ENCODE data around the gene AGAP5. TPM values are rescaled to one million over a fixed set of nuclear protein-coding genes. Genes with fewer than 3 reads are reported as not detected.

AGAP5 gene
- total and polyA plus RNA-seq, 9 of the 15 experiments (the other 6 are each of a cell fraction or from before 2014, with no cell fraction given) = 0.32 to 7.5 (median 5.3) TPM

- no peaks in the 10 kb centered on the region for H4K20me1 ChIP-seq (replicated peaks; ENCODE audit: control insufficient read depth, insufficient read depth, low read length)
- TF ChIP-seq RBFOX2 (IDR thresholded peaks at IDR 0.05; ENCODE audit: low read depth, low read length) = peak; percentile 42; the same call in 1 of the 2 replicates
- no peak for TF ChIP-seq ESRRB (CRISPR knock-in tag; IDR thresholded peaks at IDR 0.05; ENCODE audit: borderline replicate concordance)
- no peak for TF ChIP-seq SMAD4 (CRISPR knock-in tag; conservative IDR thresholded peaks at IDR 0.05)
- no peak for TF ChIP-seq ZNF41 (CRISPR knock-in tag; conservative IDR thresholded peaks at IDR 0.05)
- no peak for TF ChIP-seq ZNF133 (CRISPR knock-in tag; IDR thresholded peaks at IDR 0.05)
- TF ChIP-seq EWSR1 (IDR thresholded peaks at IDR 0.05; ENCODE audit: borderline replicate concordance, low read depth, partially characterized antibody) = no peak
- TF ChIP-seq CCNT2 (IDR thresholded peaks at IDR 0.05; ENCODE audit: borderline replicate concordance, extremely low read depth, insufficient read length, low read depth, low read length) = no peak
- TF ChIP-seq ZNF511 (CRISPR knock-in tag; IDR thresholded peaks at IDR 0.05) = no peak
- TF ChIP-seq POLR2G (IDR thresholded peaks at IDR 0.05; ENCODE audit: low read depth, low read length) = peak; percentile 39; the same call in 1 of the 2 replicates
- TF ChIP-seq PYGO2 (tag; IDR thresholded peaks at IDR 0.05) = no peak
- no peak for TF ChIP-seq HNRNPH1 (optimal IDR thresholded peaks at IDR 0.05; ENCODE audit: low read depth, low read length)
- TF ChIP-seq, protein P1, sequence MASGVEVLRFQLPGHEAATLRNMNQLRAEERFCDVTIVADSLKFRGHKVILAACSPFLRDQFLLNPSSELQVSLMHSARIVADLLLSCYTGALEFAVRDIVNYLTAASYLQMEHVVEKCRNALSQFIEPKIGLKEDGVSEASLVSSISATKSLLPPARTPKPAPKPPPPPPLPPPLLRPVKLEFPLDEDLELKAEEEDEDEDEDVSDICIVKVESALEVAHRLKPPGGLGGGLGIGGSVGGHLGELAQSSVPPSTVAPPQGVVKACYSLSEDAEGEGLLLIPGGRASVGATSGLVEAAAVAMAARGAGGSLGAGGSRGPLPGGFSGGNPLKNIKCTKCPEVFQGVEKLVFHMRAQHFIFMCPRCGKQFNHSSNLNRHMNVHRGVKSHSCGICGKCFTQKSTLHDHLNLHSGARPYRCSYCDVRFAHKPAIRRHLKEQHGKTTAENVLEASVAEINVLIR (CRISPR knock-in tag; IDR thresholded peaks at IDR 0.05) = no peak
- TF ChIP-seq ZNF239 (CRISPR knock-in tag; IDR thresholded peaks at IDR 0.05) = no peak
- no peak for TF ChIP-seq ZBTB7A (IDR thresholded peaks at IDR 0.05; ENCODE audit: borderline replicate concordance, control insufficient read depth, low read depth, low read length)
- no peak for TF ChIP-seq PURB (CRISPR knock-in tag; IDR thresholded peaks at IDR 0.05; ENCODE audit: low read depth)
- TF ChIP-seq STAT5B (CRISPR knock-in tag; IDR thresholded peaks at IDR 0.05) = no peak
- no peak for TF ChIP-seq ZFP1 (CRISPR knock-in tag; IDR thresholded peaks at IDR 0.05)
- no peaks in the 10 kb centered on the region for H3K27me3 ChIP-seq (ENCODE audit: control insufficient read depth in 2 of 2, insufficient read depth in 2 of 2, low read length in 2 of 2)
- in situ Hi-C loops (cut with MboI) = no loop called here
- H3K4me1 ChIP-seq (replicated peaks in 1 of 2; ENCODE audit: control insufficient read depth in 2 of 2, insufficient read depth in 2 of 2, low read length in 2 of 2) = peaks cover 0 to 22% of the 10 kb centered on the region in 2 experiments; a peak in 3 of 5 replicates
- peaks cover 41% of the 10 kb centered on the region; the same call in 1 of the 3 replicates for H3K36me3 ChIP-seq (ENCODE audit: control insufficient read depth, insufficient read depth, low read length)
- H3K79me2 ChIP-seq (ENCODE audit: control insufficient read depth, insufficient read depth, low read length) = peaks cover 40% of the 10 kb centered on the region
- no peak overlapping the region for H3K9ac ChIP-seq (ENCODE audit: insufficient read depth in 1 of 2, low read depth in 2 of 2, low read length in 2 of 2)
- POLR2A ChIA-PET = interaction anchor here (0.5 to 7.0 kb wide), 4 partner anchors 10 to 364 kb away, joined by 3 to 118 read pairs (median 4); partner anchors contain the start of genes CHCHD1 and SEC24C
- no peak overlapping the region for H3K27ac ChIP-seq (ENCODE audit: extremely low read depth, low read depth, low read length)
- CTCF ChIA-PET (ENCODE audit: low intra/inter-chr PET ratio) = no interaction called here
- H3K9me1 ChIP-seq (ENCODE audit: control insufficient read depth, insufficient read depth, low read length) = no peaks in the 10 kb centered on the region
- H3K4me2 ChIP-seq (ENCODE audit: insufficient read depth, low read length) = no peak overlapping the region
- intact Hi-C loops (cut with micrococcal nuclease) = no loop called here
- H2AFZ ChIP-seq (ENCODE audit: low read depth, low read length) = no peak overlapping the region
- BruUV-seq (replicated peaks) = no TSS peak
- DNase-seq (ENCODE audit: extremely low read depth in 1 of 4, low spot score in 3 of 4) = no peak
- no peaks in the 10 kb centered on the region for H3K9me3 ChIP-seq (replicated peaks; ENCODE audit: control insufficient read depth, insufficient read depth, low read depth, low read length)
- WGBS (ENCODE audit: insufficient coverage, low coverage, missing lambda C conversion rate) = 95% methylated on average over 22 of the region's 84 CpGs
- no peak for ATAC-seq
- no peak for FAIRE-seq
- no peak overlapping the region for H3K4me3 ChIP-seq
Observed at GRCh38 chr10:73732931-73733623, 35.2 kb upstream of the AGAP5 start.
